Measurements from ENCODE around the gene APP.

The APP gene

DNA sequence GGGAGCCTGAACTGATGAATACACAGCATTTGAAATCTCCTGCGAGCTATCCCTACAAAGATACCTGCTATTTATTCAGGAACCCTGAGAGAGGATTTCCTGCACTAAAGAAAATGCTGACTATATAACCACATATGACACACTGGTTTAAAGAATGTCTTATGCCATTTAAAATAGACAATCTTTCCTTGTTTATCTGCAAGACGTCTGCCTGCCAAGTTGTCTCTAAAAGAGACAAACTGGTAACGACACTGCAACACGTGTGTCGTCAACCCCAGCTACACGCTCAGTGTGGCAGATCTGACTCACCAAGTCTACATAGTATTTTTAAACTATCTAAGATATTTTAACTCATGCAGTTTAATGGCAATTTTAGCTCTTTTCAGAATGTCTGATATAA, 42.7 kb downstream of the APP start:
- Histone ChIP-seq H3K4me3 (ENCODE audit: low read length) (peak overlapping the region; percentile 23), H3K4me1 (ENCODE audit: low read length) (peaks cover 15% of the 10 kb centered on the region; the same call in 1 of the 2 replicates), H2AFZ (ENCODE audit: low read length) (no peak overlapping the region), H3K9ac (ENCODE audit: low read length) (no peak overlapping the region; the same call in 1 of the 2 replicates), H3K27me3 (replicated peaks; ENCODE audit: insufficient read depth, low read length) (no peaks in the 10 kb centered on the region), H3F3A (ENCODE audit: insufficient read depth, low read length) (no peaks in the 10 kb centered on the region), H3K36me3 (replicated peaks; ENCODE audit: insufficient read depth, low read length) (no peaks in the 10 kb centered on the region), H3K9me3 (replicated peaks; ENCODE audit: insufficient read depth, low read length) (no peaks in the 10 kb centered on the region), H3K9me2 (replicated peaks; ENCODE audit: insufficient read depth, low read length) (no peaks in the 10 kb centered on the region), H3K27ac (ENCODE audit: low read length) (peak overlapping the region; percentile 15; the same call in 1 of the 2 replicates), H3K4me2 (ENCODE audit: low read depth, low read length) (peak overlapping the region; percentile 31), H4K20me1 (ENCODE audit: insufficient read depth, low read length) (no peaks in the 10 kb centered on the region), H3K79me2 (ENCODE audit: low read length) (peaks cover 54% of the 10 kb centered on the region)
- TF ChIP-seq EZH2 (optimal IDR thresholded peaks at IDR 0.05; ENCODE audit: low read depth, low read length) (no peak), EZH2phosphoT487 (IDR thresholded peaks at IDR 0.05; ENCODE audit: low read length) (no peak)
- TF ChIP-seq, protein P1, sequence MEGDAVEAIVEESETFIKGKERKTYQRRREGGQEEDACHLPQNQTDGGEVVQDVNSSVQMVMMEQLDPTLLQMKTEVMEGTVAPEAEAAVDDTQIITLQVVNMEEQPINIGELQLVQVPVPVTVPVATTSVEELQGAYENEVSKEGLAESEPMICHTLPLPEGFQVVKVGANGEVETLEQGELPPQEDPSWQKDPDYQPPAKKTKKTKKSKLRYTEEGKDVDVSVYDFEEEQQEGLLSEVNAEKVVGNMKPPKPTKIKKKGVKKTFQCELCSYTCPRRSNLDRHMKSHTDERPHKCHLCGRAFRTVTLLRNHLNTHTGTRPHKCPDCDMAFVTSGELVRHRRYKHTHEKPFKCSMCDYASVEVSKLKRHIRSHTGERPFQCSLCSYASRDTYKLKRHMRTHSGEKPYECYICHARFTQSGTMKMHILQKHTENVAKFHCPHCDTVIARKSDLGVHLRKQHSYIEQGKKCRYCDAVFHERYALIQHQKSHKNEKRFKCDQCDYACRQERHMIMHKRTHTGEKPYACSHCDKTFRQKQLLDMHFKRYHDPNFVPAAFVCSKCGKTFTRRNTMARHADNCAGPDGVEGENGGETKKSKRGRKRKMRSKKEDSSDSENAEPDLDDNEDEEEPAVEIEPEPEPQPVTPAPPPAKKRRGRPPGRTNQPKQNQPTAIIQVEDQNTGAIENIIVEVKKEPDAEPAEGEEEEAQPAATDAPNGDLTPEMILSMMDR (IDR thresholded peaks at IDR 0.05; ENCODE audit: low read length) = no peak
- DNase-seq = peak; percentile 32

DNA sequence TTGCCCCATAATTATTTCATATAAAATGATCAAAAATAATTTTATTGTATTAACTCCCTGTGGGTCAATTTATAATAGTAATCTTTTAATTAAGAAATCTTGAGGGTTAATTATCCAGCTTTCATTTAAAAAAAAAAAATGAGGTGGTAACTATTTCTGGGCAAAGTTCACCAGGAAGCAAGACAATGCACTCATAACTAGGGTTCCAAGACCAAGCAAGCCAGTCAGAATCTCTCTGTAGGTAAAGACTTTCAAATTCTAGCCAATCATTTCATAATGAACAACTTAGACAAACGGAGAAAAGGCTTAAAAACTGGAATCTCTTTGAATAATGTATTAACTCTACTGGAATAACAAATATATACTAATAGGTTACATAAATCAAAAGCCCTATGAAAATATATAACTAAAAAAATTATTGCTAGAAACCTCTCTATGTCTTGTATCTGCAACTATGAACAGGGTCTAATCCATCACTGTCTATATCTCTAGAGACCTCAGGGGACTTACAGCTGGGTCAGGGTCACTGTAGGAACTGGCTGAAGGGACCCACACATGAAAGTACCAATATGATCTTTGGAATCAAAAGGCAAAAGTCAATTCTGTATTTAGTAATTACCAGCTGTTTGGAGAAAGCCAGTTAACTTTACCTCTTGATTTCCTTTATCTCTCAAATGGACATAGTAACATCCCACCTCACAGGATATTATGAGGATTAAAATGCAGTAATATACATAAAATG, 43.3 kb downstream of the APP start:
- no peaks in the 10 kb centered on the region for H3K27me3 ChIP-seq (replicated peaks; ENCODE audit: insufficient read depth, low read length)
- peak overlapping the region; percentile 31 for H3K4me2 ChIP-seq (ENCODE audit: low read depth, low read length)
- no peaks in the 10 kb centered on the region for H3K9me3 ChIP-seq (replicated peaks; ENCODE audit: insufficient read depth, low read length)
- peaks cover 49% of the 10 kb centered on the region for H3K79me2 ChIP-seq (ENCODE audit: low read length)
- no peaks in the 10 kb centered on the region for H4K20me1 ChIP-seq (ENCODE audit: insufficient read depth, low read length)
- TF ChIP-seq, protein P1 (IDR thresholded peaks at IDR 0.05; ENCODE audit: low read length) = no peak
- TF ChIP-seq EZH2 (optimal IDR thresholded peaks at IDR 0.05; ENCODE audit: low read depth, low read length) = no peak
- no peak for TF ChIP-seq EZH2phosphoT487 (IDR thresholded peaks at IDR 0.05; ENCODE audit: low read length)
- H3K9me2 ChIP-seq (replicated peaks; ENCODE audit: insufficient read depth, low read length) = no peaks in the 10 kb centered on the region
- H3F3A ChIP-seq (ENCODE audit: insufficient read depth, low read length) = no peaks in the 10 kb centered on the region
- peaks cover 15% of the 10 kb centered on the region; the same call in 1 of the 2 replicates for H3K4me1 ChIP-seq (ENCODE audit: low read length)
- no peak overlapping the region for H2AFZ ChIP-seq (ENCODE audit: low read length)
- no peaks in the 10 kb centered on the region for H3K36me3 ChIP-seq (replicated peaks; ENCODE audit: insufficient read depth, low read length)
- no peak for DNase-seq
- H3K27ac ChIP-seq (ENCODE audit: low read length) = peak overlapping the region; percentile 15; the same call in 1 of the 2 replicates
- H3K9ac ChIP-seq (ENCODE audit: low read length) = no peak overlapping the region
- peak overlapping the region; percentile 23; the same call in 1 of the 2 replicates for H3K4me3 ChIP-seq (ENCODE audit: low read length)

DNA sequence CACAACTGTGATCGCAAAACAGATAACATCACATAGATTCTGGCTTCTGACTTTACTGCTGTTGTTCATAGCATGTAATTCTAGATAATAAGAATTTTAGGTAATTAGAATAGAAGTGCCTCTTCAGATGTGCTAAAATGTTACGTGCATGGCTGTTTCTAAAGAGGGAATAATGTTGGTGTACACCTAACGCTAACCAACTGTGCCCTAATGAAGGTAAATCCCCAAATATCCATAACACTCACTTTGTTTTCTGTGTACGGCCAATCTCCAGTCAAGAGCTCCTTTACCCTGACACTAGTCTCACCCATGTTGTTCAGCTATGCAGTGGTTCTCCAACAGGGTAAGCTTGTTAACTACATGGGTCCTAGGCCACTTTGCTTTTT, 44.4 kb downstream of the APP start:
- H3K36me3 ChIP-seq (replicated peaks; ENCODE audit: insufficient read depth, low read length) = no peaks in the 10 kb centered on the region

More for the DNA sequence above, 44.4 kb downstream of the APP start:
- Histone ChIP-seq H3K9ac (ENCODE audit: low read length) (no peak overlapping the region), H3K9me3 (replicated peaks; ENCODE audit: insufficient read depth, low read length) (no peaks in the 10 kb centered on the region), H2AFZ (ENCODE audit: low read length) (no peak overlapping the region), H3K27ac (ENCODE audit: low read length) (no peak overlapping the region), H3K4me3 (ENCODE audit: low read length) (no peak overlapping the region), H3K9me2 (replicated peaks; ENCODE audit: insufficient read depth, low read length) (no peaks in the 10 kb centered on the region), H3K27me3 (replicated peaks; ENCODE audit: insufficient read depth, low read length) (no peaks in the 10 kb centered on the region), H4K20me1 (ENCODE audit: insufficient read depth, low read length) (no peaks in the 10 kb centered on the region), H3K79me2 (ENCODE audit: low read length) (peaks cover 47% of the 10 kb centered on the region), H3K4me1 (ENCODE audit: low read length) (peaks cover 15% of the 10 kb centered on the region; the same call in 1 of the 2 replicates), H3F3A (ENCODE audit: insufficient read depth, low read length) (no peaks in the 10 kb centered on the region), H3K4me2 (ENCODE audit: low read depth, low read length) (no peak overlapping the region)
- no peak for DNase-seq
- TF ChIP-seq, protein P1 (IDR thresholded peaks at IDR 0.05; ENCODE audit: low read length) = no peak
- TF ChIP-seq EZH2phosphoT487 (IDR thresholded peaks at IDR 0.05; ENCODE audit: low read length) = no peak
- TF ChIP-seq EZH2 (optimal IDR thresholded peaks at IDR 0.05; ENCODE audit: low read depth, low read length) = no peak
